Ramos (cell line): ENCODE results near the gene CRYL1.

Experiments
- in situ Hi-C: fragments of 300-500 bp; cut with MboI; formaldehyde crosslinking; loops from one replicate; pipeline ENCODE4 v1.14.3; 2022; ENCODE audit warnings: low sequenced_read_pairs; ENCODE audit not compliant: unreplicated experiment

The CRYL1 gene

GRCh38 chr13:20389696-20390525 is 135.7 kb downstream of the CRYL1 start:
- in situ Hi-C loops = no loop called here

- in situ Hi-C loops = no loop called here
These were observed 137.5 kb downstream of the CRYL1 start for GRCh38 chr13:20388184-20388583.

GRCh38 chr13:20387441-20387971 is 138.2 kb downstream of the CRYL1 start:
- in situ Hi-C loops = no loop called here

- in situ Hi-C loops = no loop called here
These were observed 138.7 kb downstream of the CRYL1 start for GRCh38 chr13:20387006-20387405.

- in situ Hi-C loops = no loop called here
These were observed 142.6 kb downstream of the CRYL1 start for GRCh38 chr13:20383058-20383457.

GRCh38 chr13:20381401-20381800 is 144.3 kb downstream of the CRYL1 start:
- in situ Hi-C loops = no loop called here

- in situ Hi-C loops = no loop called here
These were observed 146.9 kb downstream of the CRYL1 start for GRCh38 chr13:20378721-20379120.

GRCh38 chr13:20377720-20378119 is 147.9 kb downstream of the CRYL1 start:
- in situ Hi-C loops = no loop called here

- in situ Hi-C loops = no loop called here
These were observed 149.8 kb downstream of the CRYL1 start for GRCh38 chr13:20375871-20376270.

- in situ Hi-C loops = no loop called here
These were observed 151.8 kb downstream of the CRYL1 start for GRCh38 chr13:20373861-20374260.

- in situ Hi-C loops = no loop called here
These were observed 153.8 kb downstream of the CRYL1 start for GRCh38 chr13:20371825-20372224.

- in situ Hi-C loops = no loop called here
These were observed 154.7 kb downstream of the CRYL1 start for GRCh38 chr13:20370815-20371421.

GRCh38 chr13:20369886-20370361 is 155.7 kb downstream of the CRYL1 start:
- in situ Hi-C loops = no loop called here

- in situ Hi-C loops = no loop called here
These were observed 159.6 kb downstream of the CRYL1 start for GRCh38 chr13:20366056-20366455.

GRCh38 chr13:20363603-20364002 is 162.1 kb downstream of the CRYL1 start:
- in situ Hi-C loops = no loop called here

- in situ Hi-C loops = no loop called here
These were observed 162.5 kb downstream of the CRYL1 start for GRCh38 chr13:20363172-20363571.

- in situ Hi-C loops = no loop called here
These were observed 163.1 kb downstream of the CRYL1 start for GRCh38 chr13:20362484-20363041.

GRCh38 chr13:20360835-20361412 is 164.7 kb downstream of the CRYL1 start:
- in situ Hi-C loops = no loop called here

GRCh38 chr13:20360041-20360491 is 165.6 kb downstream of the CRYL1 start:
- in situ Hi-C loops = no loop called here

- in situ Hi-C loops = no loop called here
These were observed 166.3 kb downstream of the CRYL1 start for GRCh38 chr13:20359335-20359734.

- in situ Hi-C loops = no loop called here
These were observed 167.6 kb downstream of the CRYL1 start for GRCh38 chr13:20358022-20358421.
